Endodermal cell (in vitro differentiated cells): ENCODE measurements around the gene SAMD13. TPM values are rescaled to one million over a fixed set of nuclear protein-coding genes. Genes with fewer than 3 reads are reported as not detected.

Experiments
- DNase-seq: peaks from one replicate; pipeline ENCODE4 v3.0.0-alpha.2; 2017
- H3K27ac ChIP-seq: 2 replicates; pipeline ENCODE4 v1.5.1; 2013; ENCODE audit warnings: mild to moderate bottlenecking, low read depth, low read length, moderate library complexity
- H3K27me3 ChIP-seq: 2 replicates; pipeline ENCODE4 v1.6.1; 2013; ENCODE audit warnings: mild to moderate bottlenecking, low read length, moderate library complexity; ENCODE audit not compliant: insufficient read depth, control insufficient read depth, poor library complexity, severe bottlenecking
- H3K36me3 ChIP-seq: 2 replicates; pipeline ENCODE4 v1.7.0; 2013; ENCODE audit warnings: mild to moderate bottlenecking, low read length, moderate library complexity; ENCODE audit not compliant: control insufficient read depth, insufficient read depth
- H3K4me1 ChIP-seq: one replicate; pipeline ENCODE4 v1.7.0; 2013; ENCODE audit warnings: low read length; ENCODE audit not compliant: control insufficient read depth, insufficient read depth
- H3K4me3 ChIP-seq: 2 replicates; pipeline ENCODE4 v1.5.1; 2013; ENCODE audit warnings: mild to moderate bottlenecking, low read length, moderate library complexity
- H3K9ac ChIP-seq: 2 replicates; pipeline ENCODE4 v1.6.1; 2013; ENCODE audit warnings: mild to moderate bottlenecking, low read length, moderate library complexity; ENCODE audit not compliant: poor library complexity, severe bottlenecking; ENCODE audit errors: extremely low read depth
- H3K9me3 ChIP-seq: 2 replicates; pipeline ENCODE4 v1.6.1; 2013; ENCODE audit warnings: mild to moderate bottlenecking, low read length, moderate library complexity; ENCODE audit not compliant: control insufficient read depth
- H3K27ac Mint-ChIP-seq: 2 replicates; pipeline ENCODE4 v1.8.0; 2020; ENCODE audit warnings: mixed read lengths
- H3K27me3 Mint-ChIP-seq: 2 replicates; pipeline ENCODE4 v1.8.0; 2021; ENCODE audit warnings: mild to moderate bottlenecking, mixed read lengths; ENCODE audit not compliant: insufficient read depth
- H3K36me3 Mint-ChIP-seq: 2 replicates; pipeline ENCODE4 v1.8.0; 2020; ENCODE audit warnings: low read depth, mixed read lengths
- H3K4me1 Mint-ChIP-seq: 2 replicates; pipeline ENCODE4 v1.8.0; 2020; ENCODE audit warnings: mixed read lengths
- H3K4me3 Mint-ChIP-seq: 2 replicates; pipeline ENCODE4 v1.8.0; 2020; ENCODE audit warnings: mild to moderate bottlenecking, moderate library complexity, mixed read lengths
- H3K9me3 Mint-ChIP-seq: 2 replicates; pipeline ENCODE4 v1.8.0; 2020; ENCODE audit warnings: mild to moderate bottlenecking, mixed read lengths
- CTCF ChIP-seq: fragments of 200-600 bp; sonication (generic); conservative IDR thresholded peaks from 2 replicates; pipeline ENCODE4 v1.5.0; 2021; ENCODE audit warnings: antibody characterized with exemption, mild to moderate bottlenecking
- WGBS, 2 experiments: methylation state at CpG; one replicate each; pipeline versions ENCODE4 v1.1.5 to v1.1.7; 2013; ENCODE audit warnings: missing lambda C conversion rate in 2 of 2, mixed read lengths in 1 of 2; ENCODE audit not compliant: insufficient coverage in 1 of 2, insufficient read length in 1 of 2; 5-methylcytosine and 5-hydroxymethylcytosine counted together
- total RNA-seq, 2 donors: library from RNA; stranded (reverse); fragmentation: NEBNext Ultra II Directional in 1 of 2; extraction: Animal tissue kit (Norgen Biotek cat#: 25700) in 1 of 2; gene quantifications; 2 replicates in 1 of 2; 3 replicates in 1 of 2; pipeline ENCODE4 v1.2.1, GENCODE V29; 2021

The SAMD13 gene
- total RNA-seq, 2 donors from 2014 or later, result 1.8 to 2.5 TPM

GRCh38 chr1:84297546-84298244 lies 3.8 kb upstream of the SAMD13 start:
- 85 to 100% methylated on average over 3 to 10 of the region's 10 CpGs for WGBS, 2 experiments
- Mint-ChIP-seq H3K9me3 (peaks cover 11% of the 10 kb centered on the region), H3K27ac (no peak overlapping the region), H3K4me1 (peaks cover 15% of the 10 kb centered on the region), H3K27me3 (peaks cover 6% of the 10 kb centered on the region), H3K4me3 (peak overlapping the region; percentile 81), H3K36me3 (no peaks in the 10 kb centered on the region)
- Histone ChIP-seq H3K9me3 (peaks cover 12% of the 10 kb centered on the region), H3K36me3 (no peaks in the 10 kb centered on the region), H3K27me3 (no peaks in the 10 kb centered on the region), H3K9ac (peak overlapping the region; percentile 58), H3K4me1 (no peaks in the 10 kb centered on the region), H3K27ac (no peak overlapping the region), H3K4me3 (peak overlapping the region; percentile 88)
- no peak for TF ChIP-seq CTCF
- DNase-seq, result no peak

- Histone ChIP-seq H3K27me3 (no peaks in the 10 kb centered on the region), H3K4me1 (peaks cover 4% of the 10 kb centered on the region), H3K4me3 (peak overlapping the region; percentile 88), H3K27ac (peak overlapping the region; percentile 47), H3K9me3 (peaks cover 12% of the 10 kb centered on the region), H3K36me3 (no peaks in the 10 kb centered on the region), H3K9ac (peak overlapping the region; percentile 58)
- peaks cover 21% of the 10 kb centered on the region for H3K4me1 Mint-ChIP-seq
- no peak overlapping the region for H3K27ac Mint-ChIP-seq
- TF ChIP-seq CTCF, result no peak
- H3K27me3 Mint-ChIP-seq, result peaks cover 6% of the 10 kb centered on the region
- WGBS, 2 experiments, result 1% methylated on average over 34 of the region's 34 CpGs; no CpG with 5 or more reads in 1 of the 2 experiments
- H3K4me3 Mint-ChIP-seq, result peak overlapping the region; percentile 81
- DNase-seq, result peak; percentile 73
- H3K9me3 Mint-ChIP-seq, result peaks cover 11% of the 10 kb centered on the region
- no peaks in the 10 kb centered on the region for H3K36me3 Mint-ChIP-seq
These were observed 3.2 kb upstream of the SAMD13 start for GRCh38 chr1:84298328-84298683.

- Mint-ChIP-seq H3K27ac (no peak overlapping the region), H3K36me3 (no peaks in the 10 kb centered on the region), H3K4me1 (peaks cover 23% of the 10 kb centered on the region), H3K4me3 (peak overlapping the region; percentile 81), H3K27me3 (peaks cover 6% of the 10 kb centered on the region), H3K9me3 (peaks cover 11% of the 10 kb centered on the region)
- WGBS, 2 experiments, result 5 to 7% methylated on average over 4 to 50 of the region's 50 CpGs
- no peaks in the 10 kb centered on the region for H3K27me3 ChIP-seq
- peak overlapping the region; percentile 58 for H3K9ac ChIP-seq
- H3K9me3 ChIP-seq, result peaks cover 12% of the 10 kb centered on the region
- H3K36me3 ChIP-seq, result no peaks in the 10 kb centered on the region
- peak overlapping the region; percentile 88 for H3K4me3 ChIP-seq
- peak; percentile 29 for TF ChIP-seq CTCF
- H3K27ac ChIP-seq, result peak overlapping the region; percentile 47
- H3K4me1 ChIP-seq, result peaks cover 4% of the 10 kb centered on the region
- peak; percentile 87 for DNase-seq
These were observed 2.6 kb upstream of the SAMD13 start for GRCh38 chr1:84298684-84299535.
